HepG2 (cell line): ENCODE measurements around the gene SPAG9.

Source experiments
- ATF7 ChIP-seq, 2 experiments: fragments of 450-650 bp in 1 of 2; sonication (generic) in 1 of 2; formaldehyde crosslinking in 1 of 2; IDR thresholded peaks; 2 replicates each; pipeline versions ENCODE4 v1.4.0 to v1.6.1; 2016 to 2020; ENCODE audit warnings: antibody characterized with exemption in 1 of 2, mild to moderate bottlenecking in 1 of 2, missing genetic modification reagents in 1 of 2
- CBFB ChIP-seq: sonication (generic); formaldehyde crosslinking; IDR thresholded peaks from 2 replicates; pipeline ENCODE4 v1.4.0; 2020; ENCODE audit warnings: missing genetic modification reagents
- CEBPB ChIP-seq: IDR thresholded peaks from 2 replicates; pipeline ENCODE4 v1.6.1; 2011; ENCODE audit warnings: low read depth, low read length, improper control_type of control experiment, borderline replicate concordance
- CHD4 ChIP-seq: fragments of 200-600 bp; sonication (generic); IDR thresholded peaks from 2 replicates; pipeline ENCODE4 v1.7.0; 2017; ENCODE audit warnings: mild to moderate bottlenecking, low read length, borderline replicate concordance
- CTCF ChIP-seq: sonication (generic); formaldehyde crosslinking; IDR thresholded peaks from 2 replicates; pipeline ENCODE4 v1.5.0; 2020; ENCODE audit warnings: mild to moderate bottlenecking, missing genetic modification reagents, moderate library complexity
- FOXK1 ChIP-seq: sonication (generic); formaldehyde crosslinking; IDR thresholded peaks from 2 replicates; pipeline ENCODE4 v1.4.0; 2020; ENCODE audit warnings: low read depth, missing genetic modification reagents, borderline replicate concordance
- RFX3 ChIP-seq: IDR thresholded peaks from 2 replicates; pipeline ENCODE4 v1.6.1; 2016; ENCODE audit warnings: missing biosample characterization, missing genetic modification reagents
- SIN3A ChIP-seq: IDR thresholded peaks from 2 replicates; pipeline ENCODE4 v1.6.1; 2011; ENCODE audit warnings: low read depth, mild to moderate bottlenecking, control low read depth, low read length, borderline replicate concordance
- SMC3 ChIP-seq: IDR thresholded peaks from 2 replicates; pipeline ENCODE4 v1.6.1; 2011; ENCODE audit warnings: low read length, improper control_type of control experiment
- TAF1 ChIP-seq: sonication (generic); formaldehyde crosslinking; IDR thresholded peaks from 2 replicates; pipeline ENCODE4 v1.4.0; 2020; ENCODE audit warnings: missing genetic modification reagents
- TEAD2 ChIP-seq: sonication (generic); formaldehyde crosslinking; IDR thresholded peaks from 2 replicates; pipeline ENCODE4 v1.9.0; 2021; ENCODE audit warnings: missing genetic modification reagents
- ZNF274 ChIP-seq: sonication (generic); formaldehyde crosslinking; IDR thresholded peaks from 2 replicates; pipeline ENCODE4 v1.5.1; 2020; ENCODE audit warnings: mild to moderate bottlenecking, missing genetic modification reagents
- ZNF501 ChIP-seq: sonication (generic); formaldehyde crosslinking; IDR thresholded peaks from 2 replicates; pipeline ENCODE4 v1.5.1; 2020; ENCODE audit warnings: mild to moderate bottlenecking, moderate library complexity, missing genetic modification reagents

DNA sequence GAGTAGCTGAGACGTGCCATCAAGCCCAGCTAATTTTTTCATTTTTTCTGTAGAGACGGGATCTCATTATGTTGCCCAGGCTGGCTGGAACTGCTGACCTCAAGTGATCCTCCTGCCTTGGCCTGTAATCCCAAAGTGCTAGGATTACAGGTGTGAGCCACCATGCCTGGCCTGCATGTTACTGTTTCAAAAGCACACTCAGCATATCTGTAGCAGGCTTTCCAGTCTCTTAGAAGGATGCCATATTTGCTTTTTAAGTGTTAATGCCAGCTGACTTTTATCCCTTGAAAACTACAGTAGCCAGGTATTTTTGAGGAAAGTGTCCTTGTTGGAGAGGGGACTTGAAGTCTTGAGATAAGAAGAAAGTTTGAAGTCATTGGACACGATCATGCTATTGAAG is 15.3 kb upstream of the SPAG9 start:
- no peak for TF ChIP-seq CTCF (CRISPR knock-in tag)
- TF ChIP-seq TAF1 (CRISPR knock-in tag), result no peak
- no peak for TF ChIP-seq ZNF274 (CRISPR knock-in tag)
- TF ChIP-seq SMC3, result no peak
- TF ChIP-seq ATF7 (IDR thresholded peaks at IDR 0.05), result no peak
- TF ChIP-seq ATF7 (CRISPR knock-in tag; IDR thresholded peaks at IDR 0.05), result no peak
- TF ChIP-seq CBFB, result no peak
- TF ChIP-seq CEBPB, result no peak
- TF ChIP-seq TEAD2 (CRISPR knock-in tag), result no peak
- no peak for TF ChIP-seq ZNF501 (CRISPR knock-in tag)
- TF ChIP-seq CHD4, result no peak
- TF ChIP-seq SIN3A, result no peak
- TF ChIP-seq RFX3 (CRISPR knock-in tag), result no peak
- no peak for TF ChIP-seq FOXK1 (CRISPR knock-in tag)
